ENCODE measurements around the gene HSPB8.

Gene HSPB8

DNA sequence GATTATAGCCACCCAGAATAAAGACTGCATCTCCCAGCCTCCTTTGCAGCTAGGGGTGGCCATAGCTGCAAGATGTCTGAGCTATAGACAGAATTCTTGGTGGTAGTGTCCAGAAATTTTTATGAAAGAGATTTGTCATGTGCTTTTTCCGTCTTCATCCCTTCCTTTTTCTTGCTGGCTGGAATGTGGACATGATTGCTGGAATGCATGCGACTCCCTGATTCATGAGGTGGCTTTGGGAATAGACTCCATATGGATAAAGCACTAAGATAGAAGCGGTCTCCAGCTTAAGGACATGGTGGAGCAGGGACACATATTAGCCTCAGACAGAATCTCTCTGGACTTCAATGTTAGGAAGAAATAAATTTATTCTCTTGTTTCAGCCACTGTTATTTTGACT is 10.0 kb upstream of the HSPB8 start:
- no peak for DNase-seq (ENCODE audit: low read depth in 1 of 2, low spot score in 1 of 2)
- TF ChIP-seq POLR2AphosphoS5 (IDR thresholded peaks at IDR 0.05; ENCODE audit: low read depth) = no peak

DNA sequence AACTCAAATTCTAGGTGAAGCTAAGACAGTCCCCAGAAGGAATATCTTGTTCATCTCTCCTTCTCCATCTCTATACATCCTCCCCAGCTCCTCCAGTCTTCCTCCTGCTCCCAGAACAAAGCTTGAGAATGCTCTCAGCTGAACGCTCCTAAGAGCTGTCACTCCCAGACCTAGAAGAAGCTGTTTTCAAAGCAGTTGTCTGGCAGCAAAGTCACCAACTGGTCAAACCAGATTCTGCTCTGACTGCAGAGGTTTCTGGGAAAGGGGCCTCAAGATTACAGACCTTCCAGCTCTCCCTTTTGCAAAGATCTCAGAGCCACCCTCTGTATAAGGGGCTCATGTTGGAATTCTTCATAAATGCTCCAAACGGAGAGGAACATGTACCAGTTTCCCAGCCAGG is 9.6 kb upstream of the HSPB8 start:
- no peaks in the 10 kb centered on the region for H3K27me3 ChIP-seq (ENCODE audit: insufficient read depth, poor library complexity, severe bottlenecking)
- no peak for TF ChIP-seq SPI1 (IDR thresholded peaks at IDR 0.05; ENCODE audit: borderline replicate concordance, low read depth)
- no peak for TF ChIP-seq POLR2AphosphoS5 (IDR thresholded peaks at IDR 0.05; ENCODE audit: low read depth)
- TF ChIP-seq GABPA (IDR thresholded peaks at IDR 0.05; ENCODE audit: low read depth) = no peak
- TF ChIP-seq, protein P1, sequence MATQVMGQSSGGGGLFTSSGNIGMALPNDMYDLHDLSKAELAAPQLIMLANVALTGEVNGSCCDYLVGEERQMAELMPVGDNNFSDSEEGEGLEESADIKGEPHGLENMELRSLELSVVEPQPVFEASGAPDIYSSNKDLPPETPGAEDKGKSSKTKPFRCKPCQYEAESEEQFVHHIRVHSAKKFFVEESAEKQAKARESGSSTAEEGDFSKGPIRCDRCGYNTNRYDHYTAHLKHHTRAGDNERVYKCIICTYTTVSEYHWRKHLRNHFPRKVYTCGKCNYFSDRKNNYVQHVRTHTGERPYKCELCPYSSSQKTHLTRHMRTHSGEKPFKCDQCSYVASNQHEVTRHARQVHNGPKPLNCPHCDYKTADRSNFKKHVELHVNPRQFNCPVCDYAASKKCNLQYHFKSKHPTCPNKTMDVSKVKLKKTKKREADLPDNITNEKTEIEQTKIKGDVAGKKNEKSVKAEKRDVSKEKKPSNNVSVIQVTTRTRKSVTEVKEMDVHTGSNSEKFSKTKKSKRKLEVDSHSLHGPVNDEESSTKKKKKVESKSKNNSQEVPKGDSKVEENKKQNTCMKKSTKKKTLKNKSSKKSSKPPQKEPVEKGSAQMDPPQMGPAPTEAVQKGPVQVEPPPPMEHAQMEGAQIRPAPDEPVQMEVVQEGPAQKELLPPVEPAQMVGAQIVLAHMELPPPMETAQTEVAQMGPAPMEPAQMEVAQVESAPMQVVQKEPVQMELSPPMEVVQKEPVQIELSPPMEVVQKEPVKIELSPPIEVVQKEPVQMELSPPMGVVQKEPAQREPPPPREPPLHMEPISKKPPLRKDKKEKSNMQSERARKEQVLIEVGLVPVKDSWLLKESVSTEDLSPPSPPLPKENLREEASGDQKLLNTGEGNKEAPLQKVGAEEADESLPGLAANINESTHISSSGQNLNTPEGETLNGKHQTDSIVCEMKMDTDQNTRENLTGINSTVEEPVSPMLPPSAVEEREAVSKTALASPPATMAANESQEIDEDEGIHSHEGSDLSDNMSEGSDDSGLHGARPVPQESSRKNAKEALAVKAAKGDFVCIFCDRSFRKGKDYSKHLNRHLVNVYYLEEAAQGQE (IDR thresholded peaks at IDR 0.05; ENCODE audit: insufficient replicate concordance, low read depth) = no peak
- TF ChIP-seq, protein P2, sequence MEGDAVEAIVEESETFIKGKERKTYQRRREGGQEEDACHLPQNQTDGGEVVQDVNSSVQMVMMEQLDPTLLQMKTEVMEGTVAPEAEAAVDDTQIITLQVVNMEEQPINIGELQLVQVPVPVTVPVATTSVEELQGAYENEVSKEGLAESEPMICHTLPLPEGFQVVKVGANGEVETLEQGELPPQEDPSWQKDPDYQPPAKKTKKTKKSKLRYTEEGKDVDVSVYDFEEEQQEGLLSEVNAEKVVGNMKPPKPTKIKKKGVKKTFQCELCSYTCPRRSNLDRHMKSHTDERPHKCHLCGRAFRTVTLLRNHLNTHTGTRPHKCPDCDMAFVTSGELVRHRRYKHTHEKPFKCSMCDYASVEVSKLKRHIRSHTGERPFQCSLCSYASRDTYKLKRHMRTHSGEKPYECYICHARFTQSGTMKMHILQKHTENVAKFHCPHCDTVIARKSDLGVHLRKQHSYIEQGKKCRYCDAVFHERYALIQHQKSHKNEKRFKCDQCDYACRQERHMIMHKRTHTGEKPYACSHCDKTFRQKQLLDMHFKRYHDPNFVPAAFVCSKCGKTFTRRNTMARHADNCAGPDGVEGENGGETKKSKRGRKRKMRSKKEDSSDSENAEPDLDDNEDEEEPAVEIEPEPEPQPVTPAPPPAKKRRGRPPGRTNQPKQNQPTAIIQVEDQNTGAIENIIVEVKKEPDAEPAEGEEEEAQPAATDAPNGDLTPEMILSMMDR (IDR thresholded peaks at IDR 0.05; ENCODE audit: insufficient read depth, low read length) = no peak
- no peak for DNase-seq (ENCODE audit: low read depth in 1 of 2, low spot score in 1 of 2)
- no peak overlapping the region for H3K27ac ChIP-seq (replicated peaks)
- no peak overlapping the region for H3K4me3 ChIP-seq (replicated peaks; ENCODE audit: insufficient read depth, low read length)

More for the DNA sequence above, 10.0 kb upstream of the HSPB8 start:
- H3K4me3 ChIP-seq (replicated peaks; ENCODE audit: insufficient read depth, low read length) = no peak overlapping the region
- no peaks in the 10 kb centered on the region for H3K27me3 ChIP-seq (ENCODE audit: insufficient read depth, poor library complexity, severe bottlenecking)
- H3K27ac ChIP-seq (replicated peaks) = no peak overlapping the region

DNA sequence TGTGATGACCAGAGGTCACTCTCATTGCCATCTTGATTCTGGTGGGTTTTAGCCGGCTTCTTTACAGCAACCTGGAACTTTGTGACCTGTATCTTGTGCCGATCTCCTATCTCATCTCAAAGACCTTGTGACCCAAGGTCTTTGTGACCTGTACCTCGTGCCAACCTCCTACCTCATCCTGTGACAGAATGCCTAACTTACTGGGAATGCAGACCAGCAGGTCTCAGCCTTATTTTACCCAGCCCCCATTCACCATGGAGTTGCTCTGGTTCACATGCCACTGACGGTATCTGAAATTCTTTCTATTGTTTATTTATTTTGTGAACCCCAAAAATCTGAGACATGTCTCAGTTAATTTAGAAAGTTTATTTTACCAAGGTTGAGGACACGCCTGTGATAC is 7.4 kb upstream of the HSPB8 start:
- DNase-seq (ENCODE audit: low read depth in 1 of 2, low spot score in 1 of 2) = no peak
- Histone ChIP-seq H3K27me3 (ENCODE audit: insufficient read depth, poor library complexity, severe bottlenecking) (no peaks in the 10 kb centered on the region), H3K27ac (replicated peaks) (no peak overlapping the region), H3K4me3 (replicated peaks; ENCODE audit: insufficient read depth, low read length) (no peak overlapping the region)
- TF ChIP-seq, protein P2 (IDR thresholded peaks at IDR 0.05; ENCODE audit: insufficient read depth, low read length) = no peak
- no peak for TF ChIP-seq GABPA (IDR thresholded peaks at IDR 0.05; ENCODE audit: low read depth)
- no peak for TF ChIP-seq POLR2AphosphoS5 (IDR thresholded peaks at IDR 0.05; ENCODE audit: low read depth)
- no peak for TF ChIP-seq SPI1 (IDR thresholded peaks at IDR 0.05; ENCODE audit: borderline replicate concordance, low read depth)

DNA sequence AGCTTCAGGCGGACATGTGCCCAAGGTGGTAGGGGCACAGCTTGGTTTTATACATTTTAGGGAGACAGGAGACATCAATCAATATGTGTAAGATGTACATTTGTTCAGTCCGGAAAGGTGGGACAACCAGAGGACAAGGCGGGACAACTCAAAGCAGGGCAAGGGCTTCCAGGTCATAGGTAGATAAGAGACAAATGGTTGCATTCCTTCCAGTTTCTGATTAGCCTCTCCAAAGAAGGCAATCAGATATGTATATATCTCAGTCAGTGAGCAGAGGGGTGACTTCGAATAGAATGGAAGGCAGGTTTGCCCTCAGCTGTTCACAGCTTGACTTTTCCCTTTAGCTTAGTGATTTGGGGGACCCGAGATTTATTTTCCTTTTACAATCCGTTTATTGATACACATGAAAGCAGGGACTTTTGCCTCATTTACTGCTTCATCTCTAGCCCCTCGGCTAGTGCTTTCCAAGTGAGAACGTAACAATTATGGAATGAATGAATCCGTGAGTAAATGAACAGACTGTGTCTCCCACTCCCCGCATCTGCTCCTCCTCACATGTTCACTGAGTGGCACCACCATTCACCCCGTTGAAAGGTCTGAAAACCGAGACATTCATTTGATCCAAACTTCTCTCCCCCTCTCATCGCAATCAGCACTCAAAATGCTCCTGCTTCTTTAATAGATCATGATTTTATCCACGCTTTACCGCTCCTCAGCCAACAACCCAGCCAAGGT is 6.9 kb upstream of the HSPB8 start:
- Histone ChIP-seq H3K4me3 (replicated peaks; ENCODE audit: insufficient read depth, low read length) (no peak overlapping the region), H3K27me3 (ENCODE audit: insufficient read depth, poor library complexity, severe bottlenecking) (no peaks in the 10 kb centered on the region), H3K27ac (replicated peaks) (no peak overlapping the region)
- no peak for DNase-seq (ENCODE audit: low read depth in 1 of 2, low spot score in 1 of 2)
- no peak for TF ChIP-seq POLR2AphosphoS5 (IDR thresholded peaks at IDR 0.05; ENCODE audit: low read depth)
- TF ChIP-seq, protein P1 (IDR thresholded peaks at IDR 0.05; ENCODE audit: insufficient replicate concordance, low read depth) = no peak
- no peak for TF ChIP-seq GABPA (IDR thresholded peaks at IDR 0.05; ENCODE audit: low read depth)
- TF ChIP-seq, protein P2 (IDR thresholded peaks at IDR 0.05; ENCODE audit: insufficient read depth, low read length) = no peak
- TF ChIP-seq SPI1 (IDR thresholded peaks at IDR 0.05; ENCODE audit: borderline replicate concordance, low read depth) = no peak
